Measurements from ENCODE around the gene LRRC56. TPM values are rescaled to one million over a fixed set of nuclear protein-coding genes. Genes with fewer than 3 reads are reported as not detected.

The LRRC56 gene
- total and polyA plus RNA-seq, 2 experiments from 2014 or later = 0.86 to 1.3 TPM

DNA sequence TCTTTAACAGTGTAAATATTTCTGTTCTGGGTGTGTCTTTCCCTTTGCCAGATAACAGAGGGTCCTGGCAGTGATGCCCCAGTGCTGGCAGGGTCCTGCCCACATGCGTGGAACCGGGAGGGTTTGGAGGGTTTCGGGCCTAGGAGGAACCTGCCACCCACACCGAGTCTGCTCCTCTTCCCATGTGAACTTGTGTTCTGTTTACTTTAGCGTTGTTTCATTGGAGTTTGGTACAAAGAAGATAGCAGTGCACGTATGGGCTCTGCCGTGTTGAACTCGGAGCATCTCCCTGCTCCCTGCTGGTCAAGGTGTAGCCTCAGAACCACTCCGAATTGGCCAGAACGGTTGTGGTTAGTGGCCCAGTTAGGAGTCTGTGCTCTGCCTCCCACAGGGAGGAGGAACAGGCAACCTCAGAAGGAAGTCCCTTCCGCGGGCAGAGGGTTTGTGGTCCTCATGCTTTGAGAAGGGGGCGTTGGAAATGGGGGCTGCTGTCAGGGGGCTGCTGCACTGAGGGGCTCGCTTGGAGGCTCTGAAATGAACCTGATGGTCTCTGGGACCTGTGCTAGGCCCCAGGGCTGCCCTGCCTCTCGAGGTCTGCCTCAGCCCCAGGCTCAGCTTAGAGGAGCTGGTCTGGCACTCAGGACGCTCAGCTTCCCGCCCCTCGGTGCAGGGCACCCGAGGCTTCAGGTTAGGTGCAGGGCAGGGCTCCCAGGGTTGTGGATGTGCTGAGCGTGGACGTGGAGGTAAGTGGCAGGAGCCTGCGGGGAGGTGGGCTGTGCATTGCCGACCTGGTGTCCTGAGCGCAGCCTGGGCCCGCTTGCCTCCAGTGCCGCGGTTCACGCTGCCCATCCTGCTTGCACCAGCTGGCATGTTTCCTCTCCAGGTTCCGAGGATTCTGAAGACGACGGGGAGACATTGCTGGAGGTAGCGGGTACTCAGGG, 49.3 kb downstream of the LRRC56 start:
- peaks cover 5% of the 10 kb centered on the region; the same call in 1 of the 2 replicates for H3K36me3 ChIP-seq (ENCODE audit: low read depth)

DNA sequence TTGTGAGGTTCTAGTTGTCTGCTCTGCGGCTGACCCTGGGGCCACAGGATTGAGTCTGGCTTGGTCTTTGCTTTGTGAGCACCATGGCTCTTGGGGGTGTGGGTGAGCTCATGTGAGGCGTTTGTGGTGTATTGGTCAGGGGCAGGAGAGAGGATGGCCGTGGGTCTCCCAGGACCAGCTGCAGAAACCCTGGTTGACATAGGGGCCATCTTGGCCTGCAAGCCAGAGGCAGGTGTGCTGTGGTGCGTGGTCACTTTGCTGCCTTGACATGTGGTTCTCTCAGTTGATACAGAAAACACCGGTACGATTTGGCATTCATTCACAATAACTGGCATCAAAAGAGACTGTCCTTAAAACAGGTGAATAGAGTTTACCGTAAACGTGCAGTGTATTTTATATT, 50.2 kb downstream of the LRRC56 start:
- TF ChIP-seq EZH2phosphoT487 (IDR thresholded peaks at IDR 0.05; ENCODE audit: insufficient read depth, low read depth) (no peak), EZH2 (IDR thresholded peaks at IDR 0.05; ENCODE audit: insufficient read depth, poor library complexity, severe bottlenecking) (no peak)
- peaks cover 88% of the 10 kb centered on the region for H3K79me2 ChIP-seq (ENCODE audit: insufficient read depth)
- H3K9me2 ChIP-seq (ENCODE audit: insufficient read depth) = no peaks in the 10 kb centered on the region
- in situ Hi-C loops (cut with MboI) = no loop called here
- H3K4me2 ChIP-seq (ENCODE audit: unreplicated experiment) = no peak overlapping the region
- no peaks in the 10 kb centered on the region for H3F3A ChIP-seq (ENCODE audit: insufficient read depth)
- 0 out of 2 replicates have a peak, but pooled peaks cover 4% of the 10 kb centered on the region for H3K4me1 ChIP-seq (ENCODE audit: insufficient read depth)
- 81 to 86% methylated on average over 8 of the region's 8 CpGs for WGBS, 2 experiments (ENCODE audit: low coverage in 1 of 2, low lambda C conversion rate in 2 of 2, missing lambda C conversion rate in 2 of 2)
- H3K9ac ChIP-seq = no peak overlapping the region
- H3K27me3 ChIP-seq (replicated peaks; ENCODE audit: insufficient read depth) = no peaks in the 10 kb centered on the region
- H3K27ac ChIP-seq = peak overlapping the region; percentile 43; the same call in 1 of the 2 replicates
- no peak for DNase-seq
- peaks cover 5% of the 10 kb centered on the region; the same call in 1 of the 2 replicates for H3K36me3 ChIP-seq (ENCODE audit: low read depth)
- H3K4me3 ChIP-seq = no peak overlapping the region
- no peaks in the 10 kb centered on the region for H3K9me3 ChIP-seq (ENCODE audit: low read depth)
- no peaks in the 10 kb centered on the region for H4K20me1 ChIP-seq (ENCODE audit: insufficient read depth)
- no peak overlapping the region for H2AFZ ChIP-seq

More for the DNA sequence above, 49.3 kb downstream of the LRRC56 start:
- H3K27ac ChIP-seq = no peak overlapping the region
- H3K9me3 ChIP-seq (ENCODE audit: low read depth) = no peaks in the 10 kb centered on the region
- no peak overlapping the region for H2AFZ ChIP-seq
- no peaks in the 10 kb centered on the region for H3F3A ChIP-seq (ENCODE audit: insufficient read depth)
- DNase-seq = no peak
- H3K4me3 ChIP-seq = no peak overlapping the region
- TF ChIP-seq EZH2phosphoT487 (IDR thresholded peaks at IDR 0.05; ENCODE audit: insufficient read depth, low read depth) (no peak), EZH2 (IDR thresholded peaks at IDR 0.05; ENCODE audit: insufficient read depth, poor library complexity, severe bottlenecking) (no peak)
- H4K20me1 ChIP-seq (ENCODE audit: insufficient read depth) = 0 out of 2 replicates have a peak, but pooled peaks cover under 1% of the 10 kb centered on the region
- H3K4me1 ChIP-seq (ENCODE audit: insufficient read depth) = 0 out of 2 replicates have a peak, but pooled peaks cover 4% of the 10 kb centered on the region
- no peak overlapping the region for H3K9ac ChIP-seq
- 87 to 88% methylated on average over 29 to 32 of the region's 32 CpGs for WGBS, 2 experiments (ENCODE audit: low coverage in 1 of 2, low lambda C conversion rate in 2 of 2, missing lambda C conversion rate in 2 of 2)
- in situ Hi-C loops (cut with MboI) = no loop called here
- H3K79me2 ChIP-seq (ENCODE audit: insufficient read depth) = peaks cover 93% of the 10 kb centered on the region
- H3K9me2 ChIP-seq (ENCODE audit: insufficient read depth) = no peaks in the 10 kb centered on the region
- H3K4me2 ChIP-seq (ENCODE audit: unreplicated experiment) = no peak overlapping the region
- H3K27me3 ChIP-seq (replicated peaks; ENCODE audit: insufficient read depth) = no peaks in the 10 kb centered on the region

DNA sequence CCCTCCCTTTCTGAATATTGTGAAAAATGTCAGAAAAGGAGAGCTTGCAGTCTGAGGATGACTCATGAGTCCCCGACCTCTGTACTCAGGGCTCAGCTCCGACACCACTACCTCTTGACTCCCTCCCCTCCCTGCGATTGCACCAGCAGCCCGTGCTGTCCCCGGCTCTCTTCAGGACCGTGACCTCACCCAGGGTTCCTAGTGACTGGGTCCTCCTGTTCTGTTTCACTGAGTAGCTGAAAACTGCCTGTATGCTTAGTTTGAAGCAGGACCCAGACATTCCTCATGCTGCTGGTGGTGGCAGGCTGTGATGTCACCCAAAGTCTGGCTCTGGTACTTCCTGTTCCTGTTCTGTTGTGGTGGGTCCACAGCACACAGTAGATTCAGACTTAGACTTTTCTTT, 50.7 kb downstream of the LRRC56 start:
- Histone ChIP-seq H3K4me3 (no peak overlapping the region), H3K27ac (peak overlapping the region; percentile 43), H3K4me1 (ENCODE audit: insufficient read depth) (0 out of 2 replicates have a peak, but pooled peaks cover 4% of the 10 kb centered on the region), H3K36me3 (ENCODE audit: low read depth) (peaks cover 5% of the 10 kb centered on the region; the same call in 1 of the 2 replicates), H3F3A (ENCODE audit: insufficient read depth) (no peaks in the 10 kb centered on the region), H3K9ac (no peak overlapping the region), H2AFZ (no peak overlapping the region), H4K20me1 (ENCODE audit: insufficient read depth) (no peaks in the 10 kb centered on the region), H3K4me2 (ENCODE audit: unreplicated experiment) (no peak overlapping the region), H3K9me2 (ENCODE audit: insufficient read depth) (no peaks in the 10 kb centered on the region), H3K79me2 (ENCODE audit: insufficient read depth) (peaks cover 88% of the 10 kb centered on the region), H3K27me3 (replicated peaks; ENCODE audit: insufficient read depth) (no peaks in the 10 kb centered on the region), H3K9me3 (ENCODE audit: low read depth) (no peaks in the 10 kb centered on the region)
- 46 to 61% methylated on average over 6 of the region's 6 CpGs for WGBS, 2 experiments (ENCODE audit: low coverage in 1 of 2, low lambda C conversion rate in 2 of 2, missing lambda C conversion rate in 2 of 2)
- in situ Hi-C loops (cut with MboI) = no loop called here
- DNase-seq = peak; percentile 67
- no peak for TF ChIP-seq EZH2phosphoT487 (IDR thresholded peaks at IDR 0.05; ENCODE audit: insufficient read depth, low read depth)
- no peak for TF ChIP-seq EZH2 (IDR thresholded peaks at IDR 0.05; ENCODE audit: insufficient read depth, poor library complexity, severe bottlenecking)

DNA sequence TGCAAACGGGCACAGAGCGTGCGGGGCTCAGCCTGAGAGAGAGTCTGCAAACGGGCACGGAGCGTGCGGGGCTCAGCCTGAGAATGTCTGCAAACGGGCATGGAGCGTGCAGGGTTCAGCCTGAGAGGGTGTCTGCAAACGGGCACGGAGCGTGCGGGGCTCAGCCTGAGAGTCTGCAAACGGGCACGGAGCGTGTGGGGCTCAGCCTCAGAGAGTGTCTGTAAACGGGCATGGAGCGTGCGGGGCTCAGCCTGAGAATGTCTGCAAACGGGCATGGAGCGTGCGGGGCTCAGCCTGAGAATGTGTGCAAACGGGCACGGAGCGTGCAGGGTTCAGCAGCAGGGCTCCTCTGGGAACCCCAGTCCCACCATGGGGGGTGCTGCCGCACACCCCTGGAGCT, 52.5 kb downstream of the LRRC56 start:
- no peak for TF ChIP-seq EZH2 (IDR thresholded peaks at IDR 0.05; ENCODE audit: insufficient read depth, poor library complexity, severe bottlenecking)
- no peak for TF ChIP-seq EZH2phosphoT487 (IDR thresholded peaks at IDR 0.05; ENCODE audit: insufficient read depth, low read depth)
- Histone ChIP-seq H2AFZ (no peak overlapping the region), H3K9me3 (ENCODE audit: low read depth) (no peaks in the 10 kb centered on the region), H3K9me2 (ENCODE audit: insufficient read depth) (no peaks in the 10 kb centered on the region), H3K36me3 (ENCODE audit: low read depth) (peaks cover 5% of the 10 kb centered on the region; the same call in 1 of the 2 replicates), H3K4me2 (ENCODE audit: unreplicated experiment) (no peak overlapping the region), H4K20me1 (ENCODE audit: insufficient read depth) (no peaks in the 10 kb centered on the region), H3K27ac (no peak overlapping the region), H3K27me3 (replicated peaks; ENCODE audit: insufficient read depth) (no peaks in the 10 kb centered on the region), H3K4me3 (no peak overlapping the region), H3F3A (ENCODE audit: insufficient read depth) (no peaks in the 10 kb centered on the region), H3K4me1 (ENCODE audit: insufficient read depth) (0 out of 2 replicates have a peak, but pooled peaks cover 4% of the 10 kb centered on the region), H3K9ac (no peak overlapping the region), H3K79me2 (ENCODE audit: insufficient read depth) (peaks cover 88% of the 10 kb centered on the region)
- DNase-seq = no peak
- in situ Hi-C loops (cut with MboI) = no loop called here
- WGBS, 2 experiments (ENCODE audit: low coverage in 1 of 2, low lambda C conversion rate in 2 of 2, missing lambda C conversion rate in 2 of 2) = 90 to 91% methylated on average over 13 to 26 of the region's 26 CpGs
